Measurements from ENCODE around the gene CAPN14.

DNA sequence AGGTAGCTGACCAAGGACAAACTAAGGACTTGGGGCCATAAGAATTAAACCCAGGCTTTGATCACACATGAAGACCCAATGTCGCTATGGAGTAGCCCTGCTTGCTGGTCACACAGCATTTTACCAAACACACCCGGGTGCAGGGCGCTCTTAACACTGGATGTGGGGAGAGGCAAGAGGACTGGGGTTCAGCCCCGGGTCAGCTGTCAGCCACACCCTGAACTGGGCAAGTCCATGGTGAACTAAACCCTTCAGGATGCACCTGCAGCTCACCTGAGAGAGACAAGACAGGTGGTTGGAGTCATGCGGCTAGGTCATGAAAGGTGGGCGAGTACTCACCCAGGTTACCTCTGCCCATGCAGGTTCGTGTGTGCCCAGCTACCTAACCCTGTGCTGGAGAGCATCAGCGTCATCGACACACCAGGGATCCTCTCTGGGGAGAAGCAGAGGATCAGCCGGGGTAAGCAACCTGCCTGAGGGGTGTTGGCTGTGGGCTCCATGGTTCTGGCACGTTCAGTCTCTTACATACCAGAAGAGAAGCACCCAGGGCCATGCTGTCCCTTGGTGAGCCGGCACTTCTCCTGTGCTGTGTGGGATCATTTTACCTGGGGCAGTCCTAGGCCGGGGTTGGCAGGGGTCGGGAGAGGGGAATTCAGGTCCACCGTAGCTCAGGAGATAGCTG lies 31.8 kb upstream of the CAPN14 start:
- TF ChIP-seq TARDBP (IDR thresholded peaks at IDR 0.05) = no peak
- no peak for TF ChIP-seq ZNF384 (IDR thresholded peaks at IDR 0.05)
- no peak for TF ChIP-seq SP1 (IDR thresholded peaks at IDR 0.05)
- TF ChIP-seq, protein P1, sequence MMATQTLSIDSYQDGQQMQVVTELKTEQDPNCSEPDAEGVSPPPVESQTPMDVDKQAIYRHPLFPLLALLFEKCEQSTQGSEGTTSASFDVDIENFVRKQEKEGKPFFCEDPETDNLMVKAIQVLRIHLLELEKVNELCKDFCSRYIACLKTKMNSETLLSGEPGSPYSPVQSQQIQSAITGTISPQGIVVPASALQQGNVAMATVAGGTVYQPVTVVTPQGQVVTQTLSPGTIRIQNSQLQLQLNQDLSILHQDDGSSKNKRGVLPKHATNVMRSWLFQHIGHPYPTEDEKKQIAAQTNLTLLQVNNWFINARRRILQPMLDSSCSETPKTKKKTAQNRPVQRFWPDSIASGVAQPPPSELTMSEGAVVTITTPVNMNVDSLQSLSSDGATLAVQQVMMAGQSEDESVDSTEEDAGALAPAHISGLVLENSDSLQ (IDR thresholded peaks at IDR 0.05) = no peak
